Liver (tissue), 3 donors: Measurements from ENCODE around the gene CBFA2T2.

ENCODE experiments used
- CTCF ChIP-seq: fragments of 150-350 bp; IDR thresholded peaks from 2 replicates; pipeline ENCODE4 v1.5.1; 2017; ENCODE audit warnings: improper control_type of control experiment, low read depth, low read length; ENCODE audit not compliant: missing input control
- FOXA1 ChIP-seq: IDR thresholded peaks from 2 replicates; pipeline ENCODE4 v1.6.1; 2016; ENCODE audit warnings: antibody characterized with exemption
- GABPA ChIP-seq, 2 donors: IDR thresholded peaks in 1 of 2; conservative IDR thresholded peaks in 1 of 2; 2 replicates each; pipeline ENCODE4 v1.6.1; 2016; ENCODE audit warnings: antibody characterized with exemption in 2 of 2, mild to moderate bottlenecking in 1 of 2, moderate library complexity in 1 of 2
- RAD21 ChIP-seq, 2 donors: IDR thresholded peaks; 2 replicates each; pipeline ENCODE4 v1.6.1; 2016; ENCODE audit warnings: antibody characterized with exemption in 2 of 2, mild to moderate bottlenecking in 2 of 2
- RXRA ChIP-seq, 2 donors: IDR thresholded peaks; 2 replicates each; pipeline ENCODE4 v1.6.1; 2017 to 2018; ENCODE audit warnings: antibody characterized with exemption in 2 of 2, mild to moderate bottlenecking in 1 of 2
- SP1 ChIP-seq: IDR thresholded peaks from 2 replicates; pipeline ENCODE4 v1.6.1; 2018; ENCODE audit warnings: antibody characterized with exemption, mild to moderate bottlenecking
- TAF1 ChIP-seq: conservative IDR thresholded peaks from 2 replicates; pipeline ENCODE4 v1.6.1; 2016; ENCODE audit warnings: antibody characterized with exemption, mild to moderate bottlenecking
- YY1 ChIP-seq: IDR thresholded peaks from 2 replicates; pipeline ENCODE4 v1.6.1; 2016; ENCODE audit warnings: antibody characterized with exemption, mild to moderate bottlenecking
- TF ChIP-seq, protein P1 (sequence below): IDR thresholded peaks from 2 replicates; pipeline ENCODE4 v1.6.1; 2016; ENCODE audit warnings: antibody characterized with exemption, mild to moderate bottlenecking
- donor health status: healthy.
- donor health status: healthy.

DNA sequence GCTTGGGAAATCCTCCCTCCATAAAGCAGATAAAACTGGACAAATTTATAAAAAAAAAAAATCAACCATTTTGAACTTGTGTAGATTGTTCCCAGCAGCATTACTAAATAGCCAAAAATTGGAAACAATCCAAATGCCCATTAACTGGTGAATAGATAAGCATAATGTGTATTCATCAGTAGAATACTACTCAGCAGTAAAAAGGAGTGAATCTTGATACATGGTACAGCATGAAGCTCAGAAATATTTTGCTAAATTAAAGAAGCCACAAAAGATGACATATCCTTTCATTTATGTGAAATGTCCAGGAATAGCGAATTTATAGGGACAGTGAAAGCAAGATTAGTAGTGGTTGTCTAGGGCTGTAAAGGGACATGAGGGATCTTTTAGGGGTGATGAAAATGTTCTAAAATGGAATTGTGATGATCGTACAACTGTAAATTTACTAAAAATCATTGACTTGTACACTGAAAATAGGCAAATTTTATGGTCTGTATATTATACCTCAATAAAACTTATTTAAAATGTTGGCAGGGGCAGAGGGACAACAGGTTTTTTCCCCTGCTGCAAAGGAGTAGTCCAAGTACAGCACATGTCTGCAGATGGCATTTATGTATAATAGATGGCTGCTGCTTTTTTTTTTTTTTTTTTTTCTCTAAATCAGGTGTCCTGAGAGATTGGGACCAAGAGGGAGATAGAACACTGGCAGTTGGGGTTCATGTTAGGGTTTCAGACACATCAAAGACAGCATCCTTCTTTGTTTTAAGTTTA lies 59.5 kb downstream of the CBFA2T2 start:
- TF ChIP-seq GABPA (IDR thresholded peaks at IDR 0.05 in 1 of 2, conservative IDR thresholded peaks at IDR 0.05 in 1 of 2) = no peak
- TF ChIP-seq CTCF = no peak
- TF ChIP-seq, protein P1, sequence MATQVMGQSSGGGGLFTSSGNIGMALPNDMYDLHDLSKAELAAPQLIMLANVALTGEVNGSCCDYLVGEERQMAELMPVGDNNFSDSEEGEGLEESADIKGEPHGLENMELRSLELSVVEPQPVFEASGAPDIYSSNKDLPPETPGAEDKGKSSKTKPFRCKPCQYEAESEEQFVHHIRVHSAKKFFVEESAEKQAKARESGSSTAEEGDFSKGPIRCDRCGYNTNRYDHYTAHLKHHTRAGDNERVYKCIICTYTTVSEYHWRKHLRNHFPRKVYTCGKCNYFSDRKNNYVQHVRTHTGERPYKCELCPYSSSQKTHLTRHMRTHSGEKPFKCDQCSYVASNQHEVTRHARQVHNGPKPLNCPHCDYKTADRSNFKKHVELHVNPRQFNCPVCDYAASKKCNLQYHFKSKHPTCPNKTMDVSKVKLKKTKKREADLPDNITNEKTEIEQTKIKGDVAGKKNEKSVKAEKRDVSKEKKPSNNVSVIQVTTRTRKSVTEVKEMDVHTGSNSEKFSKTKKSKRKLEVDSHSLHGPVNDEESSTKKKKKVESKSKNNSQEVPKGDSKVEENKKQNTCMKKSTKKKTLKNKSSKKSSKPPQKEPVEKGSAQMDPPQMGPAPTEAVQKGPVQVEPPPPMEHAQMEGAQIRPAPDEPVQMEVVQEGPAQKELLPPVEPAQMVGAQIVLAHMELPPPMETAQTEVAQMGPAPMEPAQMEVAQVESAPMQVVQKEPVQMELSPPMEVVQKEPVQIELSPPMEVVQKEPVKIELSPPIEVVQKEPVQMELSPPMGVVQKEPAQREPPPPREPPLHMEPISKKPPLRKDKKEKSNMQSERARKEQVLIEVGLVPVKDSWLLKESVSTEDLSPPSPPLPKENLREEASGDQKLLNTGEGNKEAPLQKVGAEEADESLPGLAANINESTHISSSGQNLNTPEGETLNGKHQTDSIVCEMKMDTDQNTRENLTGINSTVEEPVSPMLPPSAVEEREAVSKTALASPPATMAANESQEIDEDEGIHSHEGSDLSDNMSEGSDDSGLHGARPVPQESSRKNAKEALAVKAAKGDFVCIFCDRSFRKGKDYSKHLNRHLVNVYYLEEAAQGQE = no peak
- no peak for TF ChIP-seq RXRA (IDR thresholded peaks at IDR 0.05)
- no peak for TF ChIP-seq RAD21 (IDR thresholded peaks at IDR 0.05)
- no peak for TF ChIP-seq TAF1
- TF ChIP-seq YY1 = no peak
- no peak for TF ChIP-seq SP1
- TF ChIP-seq FOXA1 = no peak
